Urinary bladder (tissue), 4 donors: ENCODE results near the gene TCF12. TPM values are rescaled to one million over a fixed set of nuclear protein-coding genes. Genes with fewer than 3 reads are reported as not detected.
"Not testable (repeated sequence)": the region's sequence is repeated elsewhere in the genome, so short reads cannot be mapped to it uniquely, and the experiment has no call there.

Source experiments
- DNase-seq: peaks from one replicate; pipeline ENCODE4 v3.0.0-alpha.2; 2015; ENCODE audit errors: extremely low spot score
- H3K27ac ChIP-seq: one replicate; pipeline ENCODE4 v1.5.1; 2013; ENCODE audit warnings: low read depth, mild to moderate bottlenecking, moderate library complexity
- H3K36me3 ChIP-seq: one replicate; pipeline ENCODE4 v1.6.1; 2013; ENCODE audit warnings: mild to moderate bottlenecking, moderate library complexity; ENCODE audit not compliant: insufficient read depth
- H3K4me1 ChIP-seq: one replicate; pipeline ENCODE4 v1.6.1; 2013; ENCODE audit warnings: mild to moderate bottlenecking, moderate library complexity; ENCODE audit not compliant: insufficient read depth
- H3K4me3 ChIP-seq: one replicate; pipeline ENCODE4 v1.5.1; 2013; ENCODE audit warnings: low read depth, low read length
- WGBS: extraction: QIAGEN DNeasy Blood & Tissue Kit; methylation state at CpG from one replicate; pipeline ENCODE4 v1.1.7; 2013; 5-methylcytosine and 5-hydroxymethylcytosine counted together
- polyA plus RNA-seq: library from polyadenylated mRNA; stranded (reverse); fragments of 200-250 nt; gene quantifications from one replicate; pipeline ENCODE4 v1.2.3, GENCODE V29; 2013
- total RNA-seq: library from RNA; depleted of rRNA; stranded (reverse); fragments of >200 nt; gene quantifications from one replicate; pipeline ENCODE4 v1.2.3, GENCODE V29; 2014
- donor health status: healthy with polysubstance abuse.
- donor health status: healthy.

Gene TCF12
- total and polyA plus RNA-seq, 2 donors, result 55.0 to 241 TPM

DNA sequence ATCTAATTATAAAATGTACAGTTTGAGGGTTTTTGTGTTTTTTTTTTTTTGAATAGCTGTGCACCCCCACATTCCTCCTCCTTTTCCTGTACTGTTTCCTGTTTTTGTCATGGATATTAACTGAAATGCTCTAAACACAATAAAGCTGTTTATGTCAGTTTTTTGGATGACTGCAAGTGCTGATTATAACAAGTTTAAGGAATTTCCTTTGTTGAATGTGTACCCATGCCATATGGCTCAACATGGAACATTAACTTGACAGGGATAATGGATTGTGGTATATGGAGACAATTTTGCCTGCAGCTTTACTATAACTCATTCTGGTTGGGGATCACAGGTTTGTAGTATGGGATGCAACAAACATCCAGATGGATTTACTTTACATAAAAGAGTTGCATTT lies 216.4 kb downstream of the TCF12 start:
- H3K27ac ChIP-seq, result no peak overlapping the region
- no peaks in the 10 kb centered on the region for H3K36me3 ChIP-seq
- peaks cover 2% of the 10 kb centered on the region for H3K4me1 ChIP-seq
- no peak overlapping the region for H3K4me3 ChIP-seq
- no peak for DNase-seq

DNA sequence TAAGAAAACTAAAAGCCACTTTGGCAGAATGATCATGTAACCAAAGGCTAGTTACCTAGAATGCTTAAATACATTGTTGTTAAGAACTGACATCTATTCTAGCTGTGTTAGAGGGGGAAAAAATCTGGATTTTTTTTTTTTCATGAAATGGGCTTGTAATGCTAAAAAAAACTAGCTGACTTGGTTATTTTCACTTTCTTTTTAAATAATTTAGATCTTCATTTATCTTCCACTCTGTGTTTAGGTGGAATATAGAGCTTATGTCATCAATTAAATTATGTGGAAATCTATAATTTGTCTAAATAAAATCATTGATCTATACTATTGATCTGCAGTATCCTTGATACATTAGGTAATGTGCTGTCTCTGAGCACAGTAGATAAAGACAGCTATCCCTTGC lies 217.4 kb downstream of the TCF12 start:
- H3K4me3 ChIP-seq, result no peak overlapping the region
- no peaks in the 10 kb centered on the region for H3K36me3 ChIP-seq
- peaks cover 2% of the 10 kb centered on the region for H3K4me1 ChIP-seq
- no peak overlapping the region for H3K27ac ChIP-seq
- DNase-seq, result no peak

DNA sequence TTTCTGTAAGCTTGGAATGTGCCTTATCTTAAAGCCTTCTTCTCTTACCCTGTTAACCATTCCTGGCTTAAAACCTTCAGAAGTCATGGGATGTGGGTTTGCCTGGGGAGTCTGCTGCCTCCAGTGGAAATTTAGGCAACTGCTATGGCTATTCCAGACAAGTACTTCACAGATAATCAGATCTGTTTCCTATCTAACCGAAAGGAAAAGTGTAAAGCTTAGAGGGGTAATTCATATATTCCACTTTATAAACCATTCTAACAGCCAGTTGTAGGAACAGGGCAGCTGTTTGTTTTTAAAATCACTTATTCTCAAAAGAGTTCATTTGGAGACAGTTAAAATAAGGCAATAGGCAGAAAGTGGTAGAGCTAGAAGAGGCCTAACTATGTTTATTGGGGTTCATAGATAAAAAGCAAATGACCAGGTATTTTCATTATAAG lies 219.9 kb downstream of the TCF12 start:
- no peaks in the 10 kb centered on the region for H3K36me3 ChIP-seq
- WGBS, result 6% methylated on average over 1 of the region's 1 CpG
- DNase-seq, result no peak
- no peak overlapping the region for H3K27ac ChIP-seq
- H3K4me1 ChIP-seq, result peaks cover 2% of the 10 kb centered on the region
- H3K4me3 ChIP-seq, result no peak overlapping the region

DNA sequence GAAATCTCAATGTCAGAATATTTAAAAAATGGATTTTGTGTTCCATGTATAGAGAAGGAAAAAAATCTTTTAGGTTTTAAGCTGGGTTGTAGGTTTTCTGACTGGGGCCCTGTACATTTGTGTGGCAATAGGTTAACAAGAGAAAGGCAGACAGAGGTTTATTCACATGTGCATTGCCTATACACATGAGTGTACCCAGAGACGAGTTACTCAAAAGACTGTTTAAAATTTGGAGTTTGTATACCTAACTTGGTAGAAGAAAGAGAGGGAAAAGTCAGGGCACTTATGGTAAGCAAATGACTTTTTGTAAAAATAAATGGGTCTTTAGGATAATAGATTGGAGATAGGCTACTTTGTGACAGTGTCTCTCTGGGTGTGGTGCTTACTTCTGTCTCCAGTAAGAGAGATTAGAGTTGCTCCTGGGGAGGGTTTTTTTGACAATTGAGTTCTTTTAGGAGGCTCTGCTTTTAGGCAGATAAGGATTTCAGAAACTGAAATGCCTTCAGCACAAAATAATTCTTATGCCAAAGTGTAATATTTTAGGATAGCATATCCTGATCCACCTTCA lies 225.2 kb downstream of the TCF12 start:
- 69% methylated on average over 1 of the region's 1 CpG for WGBS
- H3K4me1 ChIP-seq, result no peaks in the 10 kb centered on the region
- no peak overlapping the region for H3K4me3 ChIP-seq
- H3K27ac ChIP-seq, result no peak overlapping the region
- no peak for DNase-seq
- H3K36me3 ChIP-seq, result no peaks in the 10 kb centered on the region

DNA sequence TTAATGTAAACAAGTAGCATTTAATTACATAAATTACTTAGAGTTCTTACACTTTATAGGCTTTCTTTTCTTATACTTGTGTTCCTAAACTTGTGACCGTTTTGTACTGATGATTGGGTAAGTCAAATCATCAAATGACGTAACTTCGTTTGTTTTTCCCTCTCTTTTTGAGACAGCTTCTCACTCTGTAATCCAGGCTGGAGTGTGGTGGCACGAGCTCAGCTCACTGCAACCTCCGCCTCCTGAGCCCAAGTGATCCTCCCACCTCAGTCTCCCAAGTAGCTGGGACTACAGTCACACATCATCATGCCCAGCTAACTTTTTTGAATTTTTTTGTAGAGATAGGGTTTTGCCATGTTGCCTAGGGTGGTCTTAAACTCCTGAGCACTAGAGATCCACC lies 226.0 kb downstream of the TCF12 start:
- no peaks in the 10 kb centered on the region for H3K4me1 ChIP-seq
- DNase-seq, result no peak
- no peak overlapping the region for H3K4me3 ChIP-seq
- no peak overlapping the region for H3K27ac ChIP-seq
- WGBS, result 64% methylated on average over 5 of the region's 5 CpGs
- no peaks in the 10 kb centered on the region for H3K36me3 ChIP-seq

DNA sequence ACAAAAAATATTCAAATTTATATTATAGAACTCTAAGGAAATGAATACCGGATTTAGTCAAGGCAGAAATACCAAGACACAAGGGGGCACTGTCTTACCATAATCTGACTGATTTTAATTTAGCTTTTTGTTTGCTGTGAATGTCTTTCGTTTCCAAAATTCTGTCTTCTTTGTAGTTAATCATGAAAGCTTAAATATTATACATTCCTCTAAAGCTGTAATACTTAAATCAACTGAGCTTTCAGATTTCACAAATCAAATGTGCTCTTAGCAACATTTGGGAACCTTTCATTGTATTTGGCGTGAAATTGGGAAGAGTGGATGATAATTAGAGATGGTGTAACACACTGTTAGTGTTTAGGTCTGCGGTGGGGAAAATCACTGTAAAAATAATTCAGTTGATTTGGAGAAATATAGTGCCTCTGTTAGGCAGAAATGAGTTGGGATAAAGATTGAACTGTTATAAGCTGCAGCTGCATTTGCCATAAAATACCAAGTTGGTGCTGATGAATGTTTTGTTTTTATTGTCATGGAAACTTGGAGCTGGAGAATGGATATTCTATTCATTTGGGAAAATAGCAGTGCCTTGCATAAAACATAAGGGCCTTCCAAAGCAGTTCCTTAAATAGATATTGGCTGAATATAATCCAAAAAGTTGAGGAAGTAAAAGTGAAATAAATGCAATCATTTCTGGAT lies 228.2 kb downstream of the TCF12 start:
- WGBS, result 7% methylated on average over 4 of the region's 4 CpGs
- Histone ChIP-seq H3K27ac (no peak overlapping the region), H3K4me1 (no peaks in the 10 kb centered on the region), H3K36me3 (no peaks in the 10 kb centered on the region), H3K4me3 (no peak overlapping the region)
- DNase-seq, result peak; percentile 71

DNA sequence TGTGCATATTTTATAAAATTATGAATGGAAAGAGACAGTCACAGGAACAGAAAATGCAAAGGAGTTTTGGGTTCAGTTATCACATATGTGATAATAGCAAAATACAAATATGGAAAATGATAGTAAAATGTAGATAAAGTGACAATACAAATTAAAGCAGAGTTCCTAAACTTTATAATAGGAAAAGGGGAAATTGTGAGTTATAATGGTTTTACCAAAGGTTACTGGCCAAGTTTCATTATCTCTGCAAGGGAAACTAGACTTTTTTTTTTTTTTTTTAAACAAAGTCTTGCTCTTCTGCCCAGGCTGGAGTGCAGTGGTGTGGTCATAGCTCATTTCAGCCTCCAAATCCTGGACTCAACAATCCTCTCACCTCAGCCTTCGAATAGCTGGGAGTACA lies 229.2 kb downstream of the TCF12 start:
- H3K4me1 ChIP-seq, result no peaks in the 10 kb centered on the region
- 87% methylated on average over 1 of the region's 1 CpG for WGBS
- H3K4me3 ChIP-seq, result no peak overlapping the region
- no peak overlapping the region for H3K27ac ChIP-seq
- no peak for DNase-seq
- H3K36me3 ChIP-seq, result no peaks in the 10 kb centered on the region

DNA sequence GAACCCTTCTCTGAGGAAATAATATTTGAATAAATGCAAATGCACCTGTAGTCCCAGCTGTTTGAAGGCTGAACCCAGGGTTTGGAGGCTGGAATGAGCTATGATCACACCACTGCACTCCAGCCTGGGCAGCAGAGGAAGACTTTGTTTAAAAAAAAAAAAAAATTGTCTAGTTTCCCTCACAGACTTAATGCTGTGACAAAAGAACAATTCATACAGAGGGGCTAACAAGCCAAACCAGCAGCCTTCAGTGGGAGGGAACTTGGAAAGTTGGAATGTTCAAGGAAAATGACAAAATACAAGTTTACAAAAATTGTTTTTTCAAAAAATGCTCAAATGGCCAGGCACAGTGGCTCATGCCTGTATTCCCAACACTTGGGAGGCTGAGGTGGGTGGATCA lies 229.8 kb downstream of the TCF12 start:
- no peak for DNase-seq
- H3K27ac ChIP-seq, result no peak overlapping the region
- no peaks in the 10 kb centered on the region for H3K4me1 ChIP-seq
- no peak overlapping the region for H3K4me3 ChIP-seq
- H3K36me3 ChIP-seq, result no peaks in the 10 kb centered on the region

DNA sequence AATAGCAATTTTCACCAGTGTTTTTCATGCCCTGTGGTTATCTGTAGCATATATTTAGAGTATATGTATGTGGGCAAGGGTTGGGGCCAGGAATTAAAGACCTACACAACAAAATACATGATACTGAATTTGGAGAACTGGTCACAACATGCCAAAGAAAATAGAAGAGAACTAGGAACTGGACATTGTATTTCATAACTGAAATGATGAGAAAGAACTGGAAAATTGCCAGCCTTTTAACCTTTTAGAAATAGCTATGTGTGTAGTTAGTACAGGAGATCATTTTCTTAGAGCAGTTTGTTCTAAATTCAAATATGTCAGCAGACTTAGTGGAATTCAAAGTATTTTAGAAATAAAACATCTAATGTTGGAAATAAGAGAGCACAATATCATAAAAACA lies 230.8 kb downstream of the TCF12 start:
- Histone ChIP-seq H3K36me3 (no peaks in the 10 kb centered on the region), H3K27ac (no peak overlapping the region), H3K4me3 (no peak overlapping the region), H3K4me1 (no peaks in the 10 kb centered on the region)
- DNase-seq, result no peak

DNA sequence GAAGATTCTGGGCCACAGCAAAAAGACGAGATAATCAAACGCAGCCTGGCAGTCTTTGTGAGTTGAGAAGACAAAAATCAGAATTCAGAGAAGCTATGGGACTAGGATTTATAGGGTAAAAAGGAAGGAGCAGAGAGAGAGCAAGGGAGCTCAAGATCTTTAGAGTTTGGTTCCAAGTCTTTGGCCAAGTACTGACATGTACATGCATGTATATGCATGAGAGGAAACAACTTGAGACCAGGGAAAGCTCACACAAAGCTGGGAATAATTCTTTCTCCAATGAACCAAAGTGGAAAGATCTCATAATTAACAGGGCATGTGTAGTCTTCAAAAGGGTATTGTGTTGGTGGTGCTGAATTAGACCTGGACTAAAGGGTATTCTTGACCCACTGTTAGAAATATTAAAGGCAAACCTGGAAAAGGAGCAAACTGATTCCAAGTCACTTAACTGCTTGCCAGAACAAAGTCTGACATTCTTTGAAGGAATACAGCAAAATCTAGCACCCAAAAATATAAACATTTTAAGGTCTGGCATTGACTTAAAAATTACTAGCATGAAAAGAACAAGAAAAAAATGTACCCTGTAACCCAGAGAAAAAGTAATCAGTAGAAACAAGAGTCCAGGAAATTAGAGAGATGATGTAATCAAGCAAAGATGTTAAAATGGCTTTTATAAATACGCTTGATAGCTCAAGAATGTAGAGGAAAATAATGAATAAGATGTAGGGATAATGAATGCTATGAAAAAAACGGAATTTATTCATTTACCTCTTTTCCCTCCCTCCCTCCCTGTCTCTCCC lies 231.8 kb downstream of the TCF12 start:
- DNase-seq, result no peak
- WGBS, result 78% methylated on average over 4 of the region's 4 CpGs
- H3K4me3 ChIP-seq, result no peak overlapping the region
- no peaks in the 10 kb centered on the region for H3K36me3 ChIP-seq
- peak overlapping the region; percentile 38 for H3K27ac ChIP-seq
- H3K4me1 ChIP-seq, result no peaks in the 10 kb centered on the region

DNA sequence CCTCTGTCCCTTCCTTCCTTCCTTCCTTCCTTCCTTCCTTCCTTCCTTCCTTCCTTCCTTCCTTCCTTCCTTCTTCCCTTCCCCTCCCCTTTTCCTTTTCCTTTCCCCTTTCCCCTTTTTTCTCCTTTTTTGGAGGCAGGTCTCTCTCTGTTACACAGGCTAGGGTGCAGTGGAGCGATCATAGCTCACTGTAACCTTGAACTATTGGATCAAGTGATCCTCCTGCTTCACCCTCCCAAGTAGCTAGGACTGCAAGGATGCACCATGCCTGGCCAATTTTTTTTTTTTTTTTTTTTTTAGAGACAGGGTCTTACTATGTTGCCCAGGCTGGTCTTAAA lies 232.4 kb downstream of the TCF12 start:
- H3K36me3 ChIP-seq, H3K4me3 ChIP-seq, H3K27ac ChIP-seq, H3K4me1 ChIP-seq, DNase-seq: not testable (repeated sequence)
- 100% methylated on average over 1 of the region's 1 CpG for WGBS

DNA sequence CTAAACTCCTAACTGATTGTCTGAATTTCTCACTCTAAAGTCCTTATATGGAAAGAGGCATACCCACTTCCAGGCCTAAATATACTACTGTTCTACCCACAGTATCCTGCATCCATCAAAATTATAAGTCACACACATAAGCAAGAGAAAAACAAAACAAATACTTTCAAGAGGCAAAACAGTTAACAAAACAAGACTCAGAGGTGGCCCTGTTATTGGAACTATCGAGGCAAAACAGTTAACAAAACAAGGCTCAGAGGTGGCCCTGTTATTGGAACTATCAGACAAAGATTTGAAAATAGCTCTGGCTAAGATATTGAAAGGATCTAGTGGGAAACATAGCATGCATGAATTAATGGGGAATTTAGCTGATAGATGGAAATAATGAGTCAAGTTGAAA lies 233.7 kb downstream of the TCF12 start:
- Histone ChIP-seq H3K36me3 (no peaks in the 10 kb centered on the region), H3K27ac (no peak overlapping the region), H3K4me1 (no peaks in the 10 kb centered on the region), H3K4me3 (no peak overlapping the region)
- DNase-seq, result no peak
- 99% methylated on average over 1 of the region's 1 CpG for WGBS

DNA sequence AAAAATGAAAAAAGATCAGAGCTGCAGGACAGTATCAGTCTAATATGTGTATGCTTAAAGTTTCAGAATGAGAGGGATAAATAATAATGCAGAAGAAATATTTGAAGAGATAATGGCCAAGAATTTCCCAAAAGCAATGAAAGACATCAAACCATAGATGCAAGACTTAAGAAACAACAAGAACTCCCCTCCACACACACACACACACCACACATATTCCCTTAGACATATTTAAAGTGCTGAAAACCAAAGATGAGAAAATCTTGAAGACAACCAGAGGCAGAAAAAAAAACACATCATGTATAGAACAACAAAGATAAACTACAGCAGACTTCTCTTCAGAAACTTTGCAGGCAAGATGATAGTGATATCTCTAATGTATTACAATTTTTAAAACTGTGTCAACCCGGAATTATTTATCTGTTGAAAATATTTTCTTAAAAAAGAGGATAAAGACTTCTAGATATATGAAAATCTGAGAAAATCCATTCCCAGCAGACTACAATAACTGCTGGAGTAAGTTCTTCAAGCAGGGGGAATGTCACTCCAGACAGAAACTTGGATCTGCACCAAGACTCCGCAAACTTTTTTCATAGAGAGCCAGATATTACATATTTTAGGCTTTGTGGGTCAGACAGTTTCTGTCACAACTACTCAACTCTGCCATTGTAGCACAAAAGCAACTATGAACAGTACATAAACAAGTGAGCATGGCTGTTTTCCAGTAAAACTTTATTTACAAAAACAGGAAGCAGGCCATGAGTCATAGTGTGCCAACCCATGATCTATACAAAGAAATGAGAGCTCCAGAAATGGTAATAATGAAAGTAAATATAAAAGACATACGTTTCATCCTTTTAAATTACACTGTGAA lies 234.5 kb downstream of the TCF12 start:
- WGBS, result 44% methylated on average over 3 of the region's 3 CpGs
- Histone ChIP-seq H3K27ac (no peak overlapping the region), H3K36me3 (no peaks in the 10 kb centered on the region), H3K4me3 (no peak overlapping the region), H3K4me1 (no peaks in the 10 kb centered on the region)
- no peak for DNase-seq
